Astrocyte of the spinal cord (primary cell): ENCODE results near the gene AGAP1.
A peak's percentile ranks its signal among the peaks of the same experiment; 100 is the strongest.

ENCODE experiments used
- DNase-seq: peaks from one replicate; pipeline ENCODE4 v3.0.0; 2011; ENCODE audit warnings: low read depth, low spot score
- H3K4me3 ChIP-seq: 2 replicates; pipeline ENCODE4 v1.5.1; 2011; ENCODE audit warnings: low read depth, mild to moderate bottlenecking, low read length, moderate library complexity
- CTCF ChIP-seq: IDR thresholded peaks from 2 replicates; pipeline ENCODE4 v1.5.1; 2012; ENCODE audit warnings: low read depth, mild to moderate bottlenecking, low read length, inconsistent platforms
- in situ Hi-C: cut with HindIII; loops from 2 replicates; pipeline ENCODE4 v1.10.0; 2017; ENCODE audit warnings: low sequenced_read_pairs

The AGAP1 gene

GRCh38 chr2:235500761-235501672 lies 7.2 kb downstream of the AGAP1 start:
- in situ Hi-C loops = no loop called here
- TF ChIP-seq CTCF = no peak
- no peak overlapping the region for H3K4me3 ChIP-seq
- peak; percentile 67 for DNase-seq

- TF ChIP-seq CTCF = no peak
- in situ Hi-C loops = no loop called here
- H3K4me3 ChIP-seq = no peak overlapping the region
- no peak for DNase-seq
Observed at GRCh38 chr2:235501673-235502031, 7.8 kb downstream of the AGAP1 start.

- no peak for TF ChIP-seq CTCF
- DNase-seq = no peak
- in situ Hi-C loops = no loop called here
- no peak overlapping the region for H3K4me3 ChIP-seq
Observed at GRCh38 chr2:235502336-235502735, 8.5 kb downstream of the AGAP1 start.

- peak; percentile 9 for TF ChIP-seq CTCF
- in situ Hi-C loops = no loop called here
- no peak overlapping the region for H3K4me3 ChIP-seq
- DNase-seq = no peak
Observed at GRCh38 chr2:235504441-235505180, 10.8 kb downstream of the AGAP1 start.

GRCh38 chr2:235505181-235505741 lies 11.4 kb downstream of the AGAP1 start:
- DNase-seq = no peak
- in situ Hi-C loops = no loop called here
- no peak overlapping the region for H3K4me3 ChIP-seq
- TF ChIP-seq CTCF = no peak

- in situ Hi-C loops = no loop called here
- DNase-seq = no peak
- H3K4me3 ChIP-seq = no peak overlapping the region
- no peak for TF ChIP-seq CTCF
Observed at GRCh38 chr2:235506291-235506996, 12.6 kb downstream of the AGAP1 start.
